DMS79 (cell line): Measurements from ENCODE around the gene NBPF3.
A peak's percentile ranks its signal among the peaks of the same experiment; 100 is the strongest.

Experiments
- DNase-seq: peaks from one replicate; lab custom pipeline; 2025; lab: John Stamatoyannopoulos, UW

Gene NBPF3

DNA sequence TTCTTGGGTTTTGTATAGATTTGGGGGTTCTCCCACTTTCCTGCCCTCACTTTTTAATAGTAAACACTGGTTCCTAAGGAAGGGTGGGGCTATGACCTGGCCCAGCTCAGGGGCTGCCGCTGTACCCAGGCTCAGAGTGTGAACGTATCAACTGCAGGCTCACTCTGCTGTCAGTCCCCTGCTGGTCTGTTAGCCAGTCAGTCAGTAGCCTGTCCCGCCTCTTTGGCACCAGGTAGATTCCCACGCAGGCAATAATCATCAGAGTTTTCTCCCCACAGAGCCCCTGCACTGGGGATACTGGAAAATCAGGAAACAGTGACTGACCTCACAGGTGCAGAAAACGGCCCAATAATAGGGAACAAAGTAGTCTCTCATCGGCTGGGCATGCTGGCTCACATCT is 54.3 kb downstream of the NBPF3 start:
- DNase-seq: no peak

DNA sequence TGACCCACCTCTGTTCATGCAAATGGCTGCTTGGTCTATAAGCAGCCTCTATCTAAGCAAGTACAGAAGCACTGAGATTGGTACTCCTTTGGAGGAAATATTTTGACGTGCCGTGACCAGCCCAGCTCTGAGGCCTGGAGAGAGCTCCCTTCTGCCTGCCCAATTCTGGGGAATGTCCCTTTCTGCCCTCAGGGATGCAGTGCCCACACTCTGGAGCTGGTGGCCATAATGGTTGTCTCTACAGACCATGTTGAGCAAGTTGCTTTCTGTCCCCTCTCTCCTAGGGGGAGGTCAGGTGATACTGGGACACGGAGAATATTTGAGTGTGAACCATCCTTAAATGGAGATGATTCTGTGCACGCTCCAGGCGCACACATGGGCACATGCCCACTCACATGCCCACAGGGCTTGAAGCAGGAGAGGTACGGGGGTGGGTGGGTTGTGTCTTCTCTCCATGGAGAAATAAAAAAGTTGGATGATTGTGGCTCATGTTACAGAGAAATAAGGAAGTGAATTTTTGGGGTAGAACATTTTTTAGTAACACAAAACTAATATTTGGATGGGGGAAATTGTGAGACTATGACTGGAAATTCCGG is 55.4 kb downstream of the NBPF3 start:
- no peak for DNase-seq

DNA sequence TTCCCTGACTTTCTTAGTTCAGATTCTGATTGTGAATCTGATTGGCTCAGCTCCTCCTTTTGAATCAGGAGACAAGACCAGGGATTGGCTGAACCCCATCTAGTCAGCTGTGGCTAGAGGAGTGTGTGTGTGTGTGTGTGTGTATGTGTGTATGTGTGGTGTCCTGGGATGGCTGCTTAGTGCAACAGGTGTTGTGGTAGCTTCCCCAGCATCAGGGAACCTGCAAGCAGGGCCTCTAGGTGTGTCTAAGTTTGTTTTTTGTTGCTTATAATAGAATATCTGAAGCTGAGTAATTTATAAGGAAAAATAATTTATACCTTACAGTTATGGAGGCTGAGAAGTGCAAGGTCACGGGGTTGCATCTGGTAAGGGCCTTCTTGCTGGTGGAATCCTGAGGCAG is 56.1 kb downstream of the NBPF3 start:
- no peak for DNase-seq

DNA sequence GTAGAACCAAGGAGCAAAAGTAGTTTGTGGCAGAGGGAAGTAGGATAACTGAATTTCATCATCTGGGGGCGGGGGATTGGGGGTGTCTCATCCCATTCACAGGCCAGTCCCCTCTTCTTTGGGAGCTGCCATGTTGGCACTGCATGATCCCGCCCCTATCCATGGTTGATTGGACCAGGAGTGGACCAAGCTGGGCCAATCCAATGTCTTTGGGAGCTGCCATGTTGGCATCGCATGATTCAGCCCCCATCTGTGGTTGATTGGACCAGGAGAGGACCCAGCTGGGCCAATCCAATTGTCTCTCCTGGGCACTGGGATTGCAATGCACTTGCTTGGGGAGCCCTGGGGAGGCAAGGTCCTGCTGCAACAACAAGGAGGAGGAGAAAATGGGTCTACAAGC is 56.9 kb downstream of the NBPF3 start:
- DNase-seq: no peak

DNA sequence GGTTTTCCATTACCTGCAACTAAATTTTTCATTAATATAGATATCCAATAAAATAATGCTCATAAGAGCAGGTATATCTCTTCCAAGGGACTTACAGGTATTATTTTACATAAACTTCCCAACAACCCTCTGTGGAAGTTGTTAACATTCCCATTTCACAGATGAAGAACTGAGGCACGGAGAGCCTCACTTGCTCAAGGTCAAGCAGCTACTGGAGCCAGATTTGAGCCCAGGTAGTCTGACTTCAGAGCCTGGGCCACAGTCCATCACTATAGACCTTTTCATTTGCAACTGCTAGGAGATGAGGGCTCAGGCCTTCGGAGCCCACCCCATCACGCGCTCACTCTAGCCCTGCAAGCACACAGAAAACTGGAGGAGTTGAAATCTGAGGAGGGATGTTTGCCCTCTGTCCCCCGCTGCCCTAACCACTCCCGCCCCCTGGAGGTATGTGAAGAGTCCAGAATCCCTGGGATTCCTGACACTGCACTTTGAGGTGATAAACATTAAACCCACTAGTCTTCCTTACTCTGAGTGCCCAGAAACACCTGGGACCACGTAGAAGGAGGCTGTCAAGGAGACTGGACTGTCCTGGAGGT is 57.6 kb downstream of the NBPF3 start:
- DNase-seq: no peak

DNA sequence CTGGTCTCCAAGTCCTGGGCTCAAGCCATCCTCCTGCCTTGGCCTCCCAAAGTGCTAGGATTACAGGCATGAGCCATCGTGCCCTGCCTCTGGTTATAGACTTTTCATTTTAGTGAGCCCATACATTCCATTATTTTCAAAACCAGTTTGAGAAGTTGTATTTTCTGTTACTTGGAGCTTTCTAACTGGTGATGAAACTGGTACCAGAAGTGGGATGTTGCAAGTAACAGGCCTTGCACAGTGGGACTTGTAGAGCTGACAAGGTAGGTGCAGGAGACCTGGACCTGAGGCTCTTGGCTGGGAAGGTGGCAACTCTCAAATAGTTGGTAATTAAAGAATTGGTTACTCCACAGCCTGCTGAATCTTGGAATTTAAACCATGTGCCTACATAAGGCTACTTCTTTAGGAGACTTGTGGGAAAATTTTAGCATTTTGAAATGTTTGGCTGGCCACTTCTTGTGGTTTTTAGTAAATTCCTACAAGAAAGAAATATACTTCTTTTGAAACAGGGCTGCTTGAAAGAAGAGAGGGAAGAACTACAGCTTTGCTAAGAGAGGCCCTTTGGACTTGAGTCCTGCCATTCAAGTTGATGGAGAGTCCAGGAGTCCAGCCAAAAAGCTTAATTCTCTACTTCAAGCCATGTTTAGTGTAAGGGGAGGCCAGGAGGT is 59.5 kb downstream of the NBPF3 start:
- no peak for DNase-seq

DNA sequence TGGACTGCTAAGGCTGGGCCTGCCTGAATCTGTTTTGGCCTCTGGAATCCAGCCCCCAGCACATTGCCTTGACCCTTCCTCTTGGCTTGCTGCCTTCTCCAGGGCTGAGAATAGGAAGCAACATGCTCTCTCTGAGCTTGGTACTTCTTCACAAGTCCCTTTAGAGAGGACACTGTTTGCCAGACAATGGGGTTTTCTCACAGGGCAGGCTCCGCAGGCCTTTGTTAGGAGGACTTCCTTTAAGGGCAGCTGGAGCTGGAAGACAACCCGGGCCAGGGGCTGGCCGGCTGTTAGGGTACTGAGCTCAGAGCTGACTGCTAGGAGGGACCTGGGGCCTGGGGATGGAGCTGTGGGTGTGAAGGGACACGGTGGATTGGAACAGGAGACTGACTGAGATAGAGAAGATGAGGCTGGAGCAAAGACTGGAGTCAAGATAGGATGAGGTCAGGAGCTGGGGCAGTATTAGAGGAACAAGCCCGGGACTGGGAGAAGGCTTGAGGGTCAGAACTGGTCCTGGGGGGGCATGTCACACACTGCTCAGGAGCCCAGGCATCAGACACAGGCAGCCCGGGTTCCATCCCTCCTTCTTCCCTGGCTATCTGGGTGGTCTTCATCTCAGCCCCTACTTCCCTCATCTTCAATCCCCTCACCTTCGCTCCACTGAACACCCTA is 63.9 kb downstream of the NBPF3 start:
- DNase-seq: no peak

DNA sequence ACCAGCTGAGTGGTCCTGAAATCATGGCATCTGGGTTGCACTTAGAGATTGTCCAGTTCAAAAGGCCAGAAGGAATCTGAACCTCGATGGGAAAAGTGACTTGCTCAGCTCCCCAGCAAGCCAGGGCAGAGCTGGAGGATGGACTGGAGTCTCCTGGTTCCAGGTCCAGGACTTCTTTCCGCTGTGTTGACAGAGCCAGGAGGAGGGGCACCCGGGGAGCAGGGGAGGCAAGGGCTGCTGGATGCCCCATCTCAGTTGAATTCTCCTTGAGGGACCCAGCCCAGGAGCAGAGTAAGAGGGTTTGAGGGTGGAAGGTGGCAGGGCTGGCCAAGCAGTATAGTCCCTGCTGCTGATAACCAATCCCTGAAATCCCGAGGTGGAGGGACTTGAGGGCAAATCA is 66.9 kb downstream of the NBPF3 start:
- no peak for DNase-seq

DNA sequence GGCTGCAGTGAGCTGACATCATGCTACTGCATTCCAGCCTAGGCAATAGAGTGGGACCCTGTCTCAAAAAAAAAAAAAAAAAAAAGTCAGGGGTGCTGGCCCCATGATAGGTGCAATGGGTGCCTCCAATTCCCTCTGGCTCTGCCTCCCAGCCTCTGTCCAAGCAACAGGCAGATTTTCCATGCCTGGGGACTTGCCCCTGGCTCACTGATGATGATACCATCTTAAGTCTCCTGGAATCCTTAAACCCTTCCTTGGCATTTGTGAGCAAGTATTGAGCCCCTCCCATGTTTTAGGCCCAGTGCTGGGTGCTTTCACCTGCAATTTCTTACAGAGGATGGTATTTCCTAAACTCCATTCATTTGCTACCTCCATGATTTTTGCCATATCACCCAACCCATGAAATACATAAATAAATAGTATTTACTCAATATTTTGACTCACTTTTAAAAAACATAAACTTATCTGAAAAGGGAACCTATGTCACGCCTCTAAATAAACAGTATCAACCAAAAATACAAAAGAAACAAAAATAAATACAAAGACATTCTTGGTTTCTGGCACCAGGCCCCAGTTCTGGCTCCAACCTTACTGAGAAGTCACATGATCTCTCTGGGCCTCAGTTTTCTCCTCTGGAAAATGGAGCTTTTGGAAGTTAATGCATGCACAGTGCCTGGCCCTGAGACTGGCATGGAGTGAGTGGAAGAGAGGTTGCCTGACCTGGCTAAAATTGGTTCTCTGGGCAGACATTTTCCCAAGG is 67.8 kb downstream of the NBPF3 start:
- DNase-seq: no peak

DNA sequence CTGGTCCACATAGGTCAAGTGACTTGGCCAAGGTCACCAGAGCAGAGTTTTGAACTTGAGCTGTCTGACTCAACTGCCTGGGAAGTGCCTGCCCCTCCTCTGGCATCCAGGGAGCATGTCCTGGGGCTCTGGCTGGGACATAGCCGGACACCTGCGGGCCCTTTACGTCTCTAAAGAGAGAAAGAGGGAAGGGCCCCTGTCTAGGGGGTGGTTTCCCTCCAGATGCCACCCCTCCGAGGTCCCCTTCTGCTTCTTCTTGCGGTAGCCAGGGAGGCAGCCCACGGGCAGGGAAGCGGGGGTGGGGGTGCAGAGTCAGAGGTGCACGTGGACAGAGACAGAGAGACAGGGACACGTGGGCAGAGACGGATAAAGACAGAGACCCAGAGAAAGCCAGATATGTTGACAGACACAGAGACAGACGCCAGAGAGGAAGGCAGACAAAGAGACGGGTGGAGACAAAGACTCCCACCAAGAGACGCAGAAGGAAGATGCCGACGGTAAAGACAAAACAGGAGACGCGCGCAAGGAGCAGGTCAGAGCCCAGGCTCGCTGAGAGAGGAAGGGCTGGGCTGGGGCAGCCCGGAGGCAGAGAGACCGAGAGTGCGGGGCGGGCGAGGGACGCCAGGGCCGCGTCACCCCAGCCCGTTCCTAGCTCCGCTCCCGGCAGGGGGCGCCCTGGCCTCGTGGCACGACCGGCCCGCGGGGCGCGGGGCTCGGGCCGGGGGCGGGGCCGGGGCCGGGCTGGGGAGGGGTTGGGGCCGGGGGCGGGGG is 68.8 kb downstream of the NBPF3 start:
- DNase-seq: no peak

DNA sequence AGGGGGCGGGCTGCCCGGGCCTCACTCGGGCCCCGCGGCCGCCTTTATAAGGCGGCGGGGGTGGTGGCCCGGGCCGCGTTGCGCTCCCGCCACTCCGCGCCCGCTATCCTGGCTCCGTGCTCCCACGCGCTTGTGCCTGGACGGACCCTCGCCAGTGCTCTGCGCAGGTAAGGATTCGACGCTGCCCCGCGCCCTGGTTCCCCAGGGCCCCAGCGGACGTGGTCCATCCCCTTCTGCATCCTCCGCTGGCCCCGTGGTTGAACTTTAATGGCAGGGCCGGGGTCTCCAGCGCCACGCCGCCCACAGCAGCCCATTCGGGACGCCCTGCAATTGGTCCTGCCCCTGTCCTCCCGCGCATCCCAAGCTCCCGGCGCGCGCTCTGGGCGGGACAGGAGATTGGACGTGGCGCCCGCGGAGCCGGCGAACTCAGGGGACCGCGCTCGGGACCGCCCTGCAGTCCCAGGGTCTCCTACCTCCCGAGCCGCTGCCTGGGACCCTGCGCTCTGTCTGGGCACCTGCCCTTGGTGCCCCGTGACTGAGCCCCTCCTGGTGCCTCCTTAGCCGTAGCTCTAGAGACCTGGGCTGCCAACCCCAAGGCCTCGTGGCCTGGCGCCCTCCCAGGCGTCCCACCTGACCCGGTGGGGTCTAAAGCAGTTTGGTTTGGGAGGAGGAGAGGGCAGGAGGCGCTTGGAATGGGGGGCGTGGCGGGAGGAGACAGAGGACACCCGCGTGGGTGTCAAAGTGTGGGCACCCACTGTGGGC is 69.6 kb downstream of the NBPF3 start, which contains the start of gene ALPL:
TSS of gene ALPL (plus strand) at position 73 of the 762 bp plus-strand sequence. CDS start 44,659 bp downstream, outside the sequence.
- no peak for DNase-seq

DNA sequence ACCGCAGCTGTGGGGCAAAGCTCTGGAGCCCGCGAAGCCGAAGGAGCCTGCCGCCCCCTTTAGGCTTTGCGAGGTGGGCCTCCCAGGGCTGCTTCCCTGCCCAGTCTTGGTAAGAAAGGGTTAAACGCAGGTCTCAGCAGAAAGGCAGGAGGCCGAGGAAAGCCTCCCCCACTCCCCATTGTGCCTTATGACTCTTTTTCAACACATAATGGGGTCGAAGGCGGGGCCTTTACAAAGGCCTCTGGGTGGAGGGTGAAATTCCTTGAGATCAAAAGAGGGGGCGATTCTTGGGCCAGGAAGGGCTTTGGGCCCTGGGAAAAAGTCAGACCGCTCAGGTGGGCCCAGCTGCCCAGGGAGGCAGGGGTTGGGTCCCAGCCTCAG is 70.2 kb downstream of the NBPF3 start:
- no peak for DNase-seq

DNA sequence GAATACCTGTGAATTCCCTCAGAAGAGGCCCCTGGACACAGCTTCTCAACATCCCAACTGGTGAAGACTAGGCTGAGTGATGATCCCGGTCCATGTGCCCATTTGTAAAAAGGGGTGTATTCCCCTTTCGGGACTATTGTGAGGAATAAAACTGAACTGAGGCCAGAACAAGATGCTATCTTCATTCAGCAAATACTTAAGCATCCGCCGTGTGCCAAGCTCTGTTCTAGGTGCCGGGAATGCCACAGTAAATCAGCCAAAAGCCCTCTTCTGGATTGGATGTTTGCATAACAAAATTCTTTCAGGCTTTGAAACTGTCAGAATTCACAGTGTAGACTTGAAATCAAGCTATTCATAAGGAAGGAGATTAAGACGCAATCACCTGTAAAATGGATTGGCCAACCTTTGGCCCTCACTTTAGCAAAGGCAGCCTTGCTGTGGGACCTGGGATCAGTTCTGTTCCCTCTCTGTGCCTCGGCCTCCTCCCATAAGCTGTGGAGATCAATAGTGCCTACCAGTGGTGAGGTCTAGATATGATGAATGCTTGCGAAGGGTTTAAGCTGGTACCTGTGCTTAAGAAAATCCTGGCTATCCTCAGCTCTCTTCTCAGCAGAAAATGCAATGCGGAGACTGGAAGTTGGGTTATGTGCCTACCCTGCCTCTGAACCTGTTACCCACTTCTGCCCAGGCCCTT is 71.1 kb downstream of the NBPF3 start:
- no peak for DNase-seq

DNA sequence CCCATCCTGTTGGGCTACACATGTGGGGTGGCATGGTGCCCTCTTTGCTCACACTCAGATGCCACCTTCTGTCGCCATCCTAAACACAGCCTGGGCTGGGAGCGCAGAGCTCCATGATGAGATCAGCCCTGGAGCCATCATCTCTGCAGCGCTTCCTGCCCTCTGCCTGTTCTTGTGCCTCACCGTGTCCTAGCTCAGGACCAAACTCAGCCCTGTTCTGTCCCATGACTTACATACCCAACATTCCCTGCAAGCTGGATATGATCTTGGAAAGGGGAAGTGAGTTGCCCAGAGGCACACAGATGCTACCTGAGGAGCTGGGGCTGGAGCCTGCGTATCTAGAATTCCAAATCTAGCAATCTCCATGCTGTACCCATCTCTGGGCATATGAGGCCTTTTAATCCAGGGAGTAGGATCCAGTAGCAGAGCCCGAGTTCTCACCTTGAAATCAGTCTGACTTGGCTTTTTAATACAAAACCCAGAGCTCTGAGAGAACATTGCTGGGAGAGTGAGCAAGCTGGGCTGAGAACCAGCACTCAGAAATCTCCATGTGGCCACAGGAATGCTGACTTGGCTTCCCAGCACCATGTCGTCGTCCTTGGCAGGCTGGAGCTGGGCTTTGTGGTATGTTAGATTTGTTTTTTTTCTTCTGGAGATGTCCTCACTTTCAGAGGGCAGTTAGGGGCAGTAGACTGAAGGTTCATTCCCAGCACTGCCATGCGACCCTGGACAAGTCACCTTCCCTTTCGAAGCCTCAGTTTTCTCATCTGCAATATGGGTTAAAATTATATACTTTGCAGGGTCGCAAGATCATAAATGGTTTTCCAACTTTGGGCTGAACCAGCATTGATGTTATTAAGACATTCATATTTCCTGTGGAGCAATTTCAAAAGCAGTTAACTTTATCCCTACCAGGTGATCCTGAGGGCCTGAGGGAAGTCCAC is 71.9 kb downstream of the NBPF3 start:
- no peak for DNase-seq

DNA sequence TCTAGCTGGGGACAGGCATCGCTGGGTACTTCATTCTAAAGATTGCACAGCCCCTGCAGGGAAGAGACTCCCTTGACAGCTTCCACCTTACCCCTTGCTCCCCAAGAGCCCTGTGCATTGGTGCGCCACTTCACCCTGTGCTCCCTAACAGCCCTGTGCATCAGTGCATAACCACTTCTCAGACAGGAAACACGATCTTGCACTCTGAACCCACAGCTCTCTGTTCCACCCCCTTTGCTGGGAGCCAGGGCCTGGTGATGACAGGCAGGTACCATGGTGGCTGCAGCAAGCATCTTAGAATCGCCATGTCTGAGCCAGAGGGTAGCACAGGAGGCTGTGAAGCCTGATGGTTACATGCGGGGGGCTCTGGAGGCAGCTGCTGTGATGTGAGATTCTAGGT is 74.3 kb downstream of the NBPF3 start:
- DNase-seq: peak; percentile 33

DNA sequence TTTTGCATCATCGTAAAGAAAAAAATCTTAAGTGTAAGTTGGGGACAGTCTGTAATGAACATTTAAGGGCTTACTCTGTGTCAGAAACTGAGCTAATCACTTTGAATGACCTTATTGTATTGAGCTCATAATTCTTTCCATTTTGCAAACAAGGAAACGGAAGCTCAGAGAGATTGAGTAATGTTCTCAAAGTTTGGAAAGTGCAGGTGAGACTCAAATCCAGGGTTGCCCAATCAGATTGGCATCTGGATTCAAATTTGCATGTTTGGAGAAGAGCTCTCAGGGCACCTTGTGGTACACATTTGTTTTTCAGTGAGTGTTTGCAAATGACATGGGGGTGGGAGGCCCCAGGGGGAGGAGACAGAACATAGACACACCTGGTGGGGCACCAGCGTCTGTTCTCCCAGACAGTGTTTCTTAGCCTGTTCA is 77.2 kb downstream of the NBPF3 start:
- DNase-seq: no peak

DNA sequence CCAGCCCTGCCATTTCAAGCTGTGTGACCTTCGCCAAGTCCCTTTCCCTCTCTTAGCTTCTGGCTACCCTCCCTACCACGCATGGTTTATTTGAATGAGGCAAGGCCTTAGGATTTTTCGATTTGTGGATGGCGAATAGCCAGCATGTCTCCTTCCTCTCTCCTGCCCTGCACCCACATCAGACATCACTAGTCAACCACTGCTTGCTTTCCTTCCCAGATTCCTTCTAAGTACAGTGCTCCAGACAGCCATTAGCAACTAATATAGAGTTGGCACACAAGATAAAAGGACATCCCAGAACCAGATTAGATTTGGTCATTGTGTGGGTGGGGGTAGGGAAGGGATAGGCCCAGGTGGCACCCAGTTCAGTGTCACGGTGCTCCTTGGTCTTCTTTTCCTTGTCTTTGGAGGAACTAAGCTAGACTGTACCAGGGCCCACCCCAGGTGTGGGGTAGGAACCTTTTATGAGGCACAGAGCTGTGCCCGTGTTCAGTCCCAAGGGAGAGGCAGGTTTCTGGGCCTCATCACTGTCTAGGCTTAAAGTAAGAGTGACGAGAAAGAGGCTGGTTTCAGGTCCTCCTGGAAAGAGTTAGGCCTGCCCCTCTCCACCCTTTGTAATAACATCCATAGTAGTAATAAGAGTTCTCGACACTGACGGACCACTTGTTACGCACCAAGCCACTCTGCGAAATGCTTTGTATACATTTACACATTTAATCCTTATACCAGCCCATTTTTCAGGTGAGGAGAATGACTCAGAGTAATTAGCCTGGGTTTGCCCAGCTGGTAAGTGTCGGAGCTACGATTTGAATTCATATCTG is 77.9 kb downstream of the NBPF3 start:
- DNase-seq: no peak

DNA sequence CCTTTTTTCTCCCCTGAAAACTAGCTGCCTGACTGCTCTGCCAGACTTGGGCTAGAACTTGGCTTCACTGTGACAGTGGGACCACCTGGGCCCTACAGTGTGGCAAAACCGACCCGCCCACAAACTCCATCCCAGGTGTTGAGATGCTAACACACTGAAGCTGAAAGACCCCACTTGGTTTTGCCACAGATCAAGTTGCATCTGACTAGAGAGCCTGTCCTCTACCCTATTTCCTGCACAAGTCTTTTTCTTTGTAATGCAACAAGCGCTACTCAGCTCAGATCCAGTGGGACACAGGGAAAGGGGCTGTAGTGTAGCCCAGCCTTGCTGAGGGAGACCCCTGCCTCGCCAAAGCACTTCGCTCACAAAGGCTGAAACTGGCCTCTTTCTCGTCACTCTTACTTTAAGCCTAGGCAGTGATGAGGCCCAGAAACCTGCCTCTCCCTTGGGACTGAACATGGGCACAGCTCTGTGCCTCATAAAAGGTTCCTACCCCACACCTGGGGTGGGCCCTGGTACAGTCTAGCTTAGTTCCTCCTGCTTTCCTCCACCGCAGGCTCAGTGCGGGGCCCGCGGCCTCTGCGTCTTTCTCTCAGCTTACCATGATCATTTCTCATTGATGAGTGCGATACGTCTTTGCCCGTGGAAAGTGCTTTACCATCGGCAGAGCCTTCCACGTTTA is 79.0 kb downstream of the NBPF3 start:
- DNase-seq: no peak
